H1 (cell line): ENCODE data around the gene WDR27. TPM values are rescaled to one million over a fixed set of nuclear protein-coding genes. Genes with fewer than 3 reads are reported as not detected.

Experiments used
- CTCF ChIA-PET: fragments of 300-600 bp; sonication (Branson Sonifier 250); formaldehyde crosslinking; loops from one replicate; lab custom pipeline; 2021; ENCODE audit not compliant: partially characterized antibody; lab: Charles Lee
- POLR2A ChIA-PET: fragments of 300-600 bp; sonication (Branson Sonifier 250); formaldehyde crosslinking; loops from one replicate; lab custom pipeline; 2021; ENCODE audit warnings: inconsistent platforms; ENCODE audit not compliant: partially characterized antibody; lab: Charles Lee
- DNase-seq, 2 experiments: peaks; one replicate each; pipeline versions ENCODE4 v3.0.0 to v3.0.0-alpha.2; 2010 to 2022; ENCODE audit warnings: low spot score in 2 of 2, low read depth in 1 of 2, mixed read lengths in 1 of 2
- FAIRE-seq: peaks from 2 replicates; lab custom pipeline; 2011; peaks lifted over from hg19 to GRCh38; lab: Jason Lieb, UNC
- H2AFZ ChIP-seq: 2 replicates; pipeline ENCODE4 v1.8.1; 2012; ENCODE audit warnings: low read length, inconsistent platforms
- H2AK5ac ChIP-seq: 2 replicates; pipeline ENCODE4 v1.6.1; 2013; ENCODE audit warnings: low read depth, low read length
- H2BK120ac ChIP-seq: replicated peaks from 2 replicates; pipeline ENCODE3; 2013; ENCODE audit warnings: low read depth, low read length, inconsistent platforms
- H2BK12ac ChIP-seq: 2 replicates; pipeline ENCODE4 v1.6.1; 2013; ENCODE audit warnings: low read depth, low read length
- H2BK15ac ChIP-seq: 2 replicates; pipeline ENCODE4 v1.6.1; 2013; ENCODE audit warnings: low read length
- H2BK20ac ChIP-seq: 2 replicates; pipeline ENCODE4 v1.6.1; 2013; ENCODE audit warnings: low read length
- H2BK5ac ChIP-seq: 2 replicates; pipeline ENCODE4 v1.6.1; 2013; ENCODE audit warnings: low read depth, low read length
- H3K14ac ChIP-seq: 2 replicates; pipeline ENCODE4 v1.6.1; 2013; ENCODE audit warnings: inconsistent platforms; ENCODE audit not compliant: insufficient read length
- H3K18ac ChIP-seq: 2 replicates; pipeline ENCODE4 v1.6.1; 2013; ENCODE audit warnings: low read length; ENCODE audit errors: extremely low read depth
- H3K23ac ChIP-seq: 2 replicates; pipeline ENCODE4 v1.6.1; 2013; ENCODE audit warnings: inconsistent platforms; ENCODE audit not compliant: insufficient read length
- H3K23me2 ChIP-seq: 2 replicates; pipeline ENCODE4 v1.6.1; 2013; ENCODE audit warnings: low read depth, low read length
- H3K27ac ChIP-seq: 2 replicates; pipeline ENCODE4 v1.6.1; 2011; ENCODE audit warnings: low read depth, low read length, inconsistent platforms
- H3K27me3 ChIP-seq, 4 experiments: replicated peaks in 1 of 4; 1 replicate in 1 of 4; 2 replicates in 3 of 4; pipeline versions ENCODE4 v1.6.1 to v1.8.1; 2011 to 2013; ENCODE audit warnings: low read length in 3 of 4, mild to moderate bottlenecking in 3 of 4, inconsistent platforms in 2 of 4, mixed read lengths in 2 of 4, moderate library complexity in 1 of 4; ENCODE audit not compliant: control insufficient read depth in 3 of 4, insufficient read depth in 3 of 4; ENCODE audit errors: extremely low read depth in 1 of 4
- H3K36me3 ChIP-seq, 4 experiments: 2 replicates each; pipeline versions ENCODE4 v1.6.1 to v1.8.1; 2011 to 2013; ENCODE audit warnings: mild to moderate bottlenecking in 4 of 4, low read length in 3 of 4, moderate library complexity in 2 of 4, control low read depth in 1 of 4, inconsistent platforms in 1 of 4; ENCODE audit not compliant: insufficient read depth in 4 of 4, control insufficient read depth in 2 of 4
- H3K4ac ChIP-seq: replicated peaks from 2 replicates; pipeline ENCODE3; 2013; ENCODE audit warnings: low read length, low read depth, mixed read lengths, inconsistent platforms; ENCODE audit not compliant: insufficient read length
- H3K4me1 ChIP-seq, 4 experiments: replicated peaks in 1 of 4; 1 replicate in 1 of 4; 2 replicates in 3 of 4; pipeline versions ENCODE4 v1.6.1 to v1.8.1; 2011 to 2013; ENCODE audit warnings: low read length in 3 of 4, inconsistent platforms in 2 of 4, mixed read lengths in 1 of 4; ENCODE audit not compliant: insufficient read depth in 4 of 4, control insufficient read depth in 3 of 4
- H3K4me2 ChIP-seq, 2 experiments: 2 replicates each; pipeline versions ENCODE4 v1.6.1 to v1.8.1; 2011 to 2013; ENCODE audit warnings: low read depth in 2 of 2, low read length in 2 of 2, control low read depth in 1 of 2, inconsistent platforms in 1 of 2, mild to moderate bottlenecking in 1 of 2; ENCODE audit not compliant: insufficient read depth in 1 of 2
- H3K4me3 ChIP-seq, 4 experiments: fragments of 200-600, 300-600 bp in 1 of 4; sonication (generic), shearing (Covaris generic), sonication (Bioruptor Twin) in 1 of 4; 2 replicates each; pipeline versions ENCODE4 v1.5.1 to v1.8.1; 2011 to 2016; ENCODE audit warnings: low read length in 4 of 4, low read depth in 3 of 4, control low read depth in 2 of 4, inconsistent platforms in 2 of 4, mild to moderate bottlenecking in 2 of 4, mixed read lengths in 1 of 4, moderate library complexity in 1 of 4; ENCODE audit not compliant: insufficient read depth in 2 of 4; ENCODE audit errors: extremely low read depth in 1 of 4
- H3K56ac ChIP-seq: replicated peaks from 2 replicates; pipeline ENCODE3; 2013; ENCODE audit warnings: low read depth, mild to moderate bottlenecking, mixed read lengths, low read length, inconsistent platforms; ENCODE audit not compliant: insufficient read length
- H3K79me1 ChIP-seq: 2 replicates; pipeline ENCODE4 v1.6.1; 2013; ENCODE audit warnings: low read depth, low read length, control low read depth
- H3K79me2 ChIP-seq, 2 experiments: 2 replicates each; pipeline versions ENCODE4 v1.6.1 to v1.8.1; 2012 to 2013; ENCODE audit warnings: low read length in 2 of 2, mild to moderate bottlenecking in 2 of 2, inconsistent platforms in 1 of 2; ENCODE audit not compliant: insufficient read depth in 2 of 2, control insufficient read depth in 1 of 2
- H3K9ac ChIP-seq, 4 experiments: replicated peaks in 1 of 4; 1 replicate in 1 of 4; 2 replicates in 3 of 4; pipeline versions ENCODE4 v1.6.1 to v1.8.1; 2011 to 2013; ENCODE audit warnings: low read depth in 3 of 4, low read length in 3 of 4, control low read depth in 2 of 4, mild to moderate bottlenecking in 2 of 4, moderate library complexity in 2 of 4, inconsistent platforms in 1 of 4; ENCODE audit errors: extremely low read depth in 1 of 4
- H3K9me3 ChIP-seq, 2 experiments: 2 replicates each; pipeline versions ENCODE4 v1.6.1 to v1.8.1; 2012 to 2013; ENCODE audit warnings: mild to moderate bottlenecking in 2 of 2, moderate library complexity in 2 of 2, control low read depth in 1 of 2, inconsistent platforms in 1 of 2, low read depth in 1 of 2, low read length in 1 of 2, mixed read lengths in 1 of 2; ENCODE audit not compliant: insufficient read depth in 2 of 2
- H4K20me1 ChIP-seq, 2 experiments: replicated peaks in 1 of 2; 2 replicates each; pipeline versions ENCODE3 to v1.8.1; 2011 to 2013; ENCODE audit warnings: inconsistent platforms in 2 of 2, low read length in 2 of 2, mild to moderate bottlenecking in 1 of 2; ENCODE audit not compliant: insufficient read depth in 2 of 2, control insufficient read depth in 1 of 2
- H4K5ac ChIP-seq: 2 replicates; pipeline ENCODE4 v1.6.1; 2013; ENCODE audit warnings: low read length, low read depth, mixed read lengths, inconsistent platforms; ENCODE audit not compliant: insufficient read length
- H4K8ac ChIP-seq: 2 replicates; pipeline ENCODE4 v1.8.0; 2013; ENCODE audit warnings: mild to moderate bottlenecking, moderate library complexity, low read length, inconsistent platforms; ENCODE audit not compliant: insufficient read depth; ENCODE audit errors: extremely low read depth
- H4K91ac ChIP-seq: replicated peaks from 2 replicates; pipeline ENCODE3; 2013; ENCODE audit warnings: low read length, mixed read lengths, inconsistent platforms; ENCODE audit not compliant: insufficient read length
- KDM5A ChIP-seq: fragments of 200-600 bp; IDR thresholded peaks from 2 replicates; pipeline ENCODE4 v1.7.1; 2012; ENCODE audit warnings: mild to moderate bottlenecking, low read length, inconsistent platforms, mixed read lengths
- MAFK ChIP-seq: IDR thresholded peaks from 2 replicates; pipeline ENCODE4 v1.6.1; 2012; ENCODE audit warnings: low read depth, mild to moderate bottlenecking, improper control_type of control experiment, low read length
- WGBS, 2 experiments: shearing (Covaris generic) in 1 of 2; methylation state at CpG; one replicate each; pipeline versions ENCODE4 v1.1.6 to v1.1.7; 2013 to 2015; ENCODE audit warnings: low lambda C conversion rate in 2 of 2, mixed read lengths in 2 of 2, inconsistent platforms in 1 of 2, low coverage in 1 of 2, missing lambda C conversion rate in 1 of 2; ENCODE audit not compliant: insufficient replicate concordance in 2 of 2, insufficient coverage in 1 of 2, insufficient read length in 1 of 2; ENCODE audit errors: extremely low coverage in 1 of 2, missing lambda C conversion rate in 1 of 2; 5-methylcytosine and 5-hydroxymethylcytosine counted together
- polyA plus RNA-seq, 7 experiments: library from polyadenylated mRNA; depleted of rRNA in 3 of 7; stranded (reverse) in 5 of 7; unstranded in 2 of 7; fragments of >200 nt in 5 of 7; fragments of 200-250 nt in 2 of 7; gene quantifications; 1 replicate in 5 of 7; 2 replicates in 1 of 7; 4 replicates in 1 of 7; pipeline versions ENCODE4 v1.2.1 to v1.2.3, GENCODE V29; 2011 to 2013; ENCODE audit warnings: missing spikeins in 2 of 7, mixed read lengths in 2 of 7
- total RNA-seq: library from RNA; stranded (reverse); fragmentation: NEBNext Ultra II Directional; extraction: Animal tissue kit (Norgen Biotek cat#: 25700); gene quantifications from 2 replicates; pipeline ENCODE4 v1.2.1, GENCODE V29; 2021

WDR27 gene
- total and polyA plus RNA-seq, 2 of the 8 experiments (the other 6 are each of a cell fraction or from before 2014, with no cell fraction given): 53.6 to 68.6 TPM

- Histone ChIP-seq H3K56ac (peak within 1 kb of the TSS; percentile 77), H3K79me1 (peaks cover 3% of the 10 kb centered on the region; the same call in 1 of the 2 replicates), H3K9me3 (no peaks in the 10 kb centered on the region), H2BK15ac (0 out of 2 replicates have a peak within 1 kb of the TSS, but pooled peaks have one; percentile 14), H3K4me2 (peak within 1 kb of the TSS; percentile 92 to 97), H3K14ac (peak within 1 kb of the TSS; percentile 8), H2BK12ac (peak within 1 kb of the TSS; percentile 86; the same call in 1 of the 2 replicates), H3K4me1 (peaks cover 0 to 9% (median 4%) of the 10 kb centered on the region in 4 experiments; a peak in 5 of 7 replicates), H3K27ac (peak within 1 kb of the TSS; percentile 93), H3K4ac (peak within 1 kb of the TSS; percentile 79), H4K5ac (peak within 1 kb of the TSS; percentile 90), H2BK5ac (peak within 1 kb of the TSS; percentile 83), H3K4me3 (peak within 1 kb of the TSS; percentile 76 to 87 (median 79)), H2BK120ac (no peak within 1 kb of the TSS), H4K91ac (peak within 1 kb of the TSS; percentile 95), H3K27me3 (peaks cover 0 to 2% (median under 1%) of the 10 kb centered on the region in 4 experiments; a peak in 1 of 7 replicates), H3K36me3 (no peaks in the 10 kb centered on the region; a peak in 1 of 8 replicates), H3K79me2 (peaks cover 0 to 37% of the 10 kb centered on the region in 2 experiments; a peak in 2 of 4 replicates), H4K8ac (peak within 1 kb of the TSS; percentile 95), H2AFZ (peak within 1 kb of the TSS; percentile 39; the same call in 1 of the 2 replicates), H2BK20ac (0 out of 2 replicates have a peak within 1 kb of the TSS, but pooled peaks have one; percentile 16), H3K23ac (no peak within 1 kb of the TSS), H2AK5ac (peak within 1 kb of the TSS; percentile 56; the same call in 1 of the 2 replicates), H4K20me1 (peaks cover 1 to 13% of the 10 kb centered on the region in 2 experiments), H3K9ac (peak within 1 kb of the TSS; percentile 83 to 96 (median 94)), H3K18ac (peak within 1 kb of the TSS; percentile 89), H3K23me2 (peaks cover 15% of the 10 kb centered on the region)
- no peak for FAIRE-seq
- WGBS, 2 experiments: 1% methylated on average over 46 of the region's 89 CpGs; no CpG with 5 or more reads in 1 of the 2 experiments
- POLR2A ChIA-PET: interaction anchor here (1.1 to 5.9 kb wide), 6 partner anchors 16 to 39 kb away, joined by 4 to 58 read pairs (median 6); partner anchors contain the start of genes C6orf120, DYNLT2, ERMARD and WDR27
- DNase-seq: peak in 1 of 2 experiments; percentile 84
- CTCF ChIA-PET: interaction anchor here (0.6 to 1.3 kb wide), 2 partner anchors 23 to 41 kb away, joined by 3 read pairs; no protein-coding TSS in a partner anchor
- no peak for TF ChIP-seq MAFK
- no peak for TF ChIP-seq KDM5A
These were observed 22.8 kb upstream of the WDR27 start, which contains the start of gene PHF10 for GRCh38 chr6:169724494-169725124. Gene PHF10, minus strand, starts transcription at chr6:169724500. Its CDS starts 569 bp downstream, at chr6:169723931.
